ENCODE data around the gene R3HCC1L.

- TF ChIP-seq CTCF (IDR thresholded peaks at IDR 0.05) (no peak), POLR2A (IDR thresholded peaks at IDR 0.05) (no peak), POLR2AphosphoS5 (IDR thresholded peaks at IDR 0.05; ENCODE audit: insufficient read depth in 1 of 2, low read depth in 1 of 2) (no peak)
Measured at GRCh38 chr10:98273057-98273850, 138.8 kb downstream of the R3HCC1L start.
